MM.1S (cell line): Measurements from ENCODE around the gene SPESP1.

Experiments used
- CTCF ChIP-seq: fragments of 300-600 bp; sonication (generic); IDR thresholded peaks from 2 replicates; pipeline ENCODE4 v1.5.1; 2016; ENCODE audit warnings: antibody characterized with exemption, low read length, mixed read lengths
- EZH2 ChIP-seq: fragments of 300-600 bp; sonication (generic); optimal IDR thresholded peaks from 2 replicates; pipeline ENCODE3; 2017; ENCODE audit warnings: low read depth, mild to moderate bottlenecking, antibody characterized with exemption, low read length, mixed read lengths
- EZH2phosphoT487 ChIP-seq: fragments of 300-600 bp; sonication (generic); IDR thresholded peaks from 2 replicates; pipeline ENCODE4 v1.6.1; 2018; ENCODE audit warnings: antibody characterized with exemption, low read length

- TF ChIP-seq CTCF (no peak), EZH2phosphoT487 (no peak), EZH2 (no peak)
Observed at GRCh38 chr15:68985361-68985891, 55.1 kb downstream of the SPESP1 start.
